ENCODE data around the gene ERC1.

- TF ChIP-seq CTCF (IDR thresholded peaks at IDR 0.05) (no peak), POLR2A (IDR thresholded peaks at IDR 0.05) (no peak), EP300 (IDR thresholded peaks at IDR 0.05; ENCODE audit: low read depth) (no peak)
Measured at GRCh38 chr12:1307796-1308195, 316.8 kb downstream of the ERC1 start.
